BLaER1 treated with 17β-estradiol and CSF1 and Interleukin-3, amounts not matched to agents 10 nM and 100 nM (cell line): ENCODE measurements around the gene ZNF429.
"Not testable (repeated sequence)": the region's sequence is repeated elsewhere in the genome, so short reads cannot be mapped to it uniquely, and the experiment has no call there.

Experiments
- H3K27ac ChIP-seq, 11 experiments: shearing (Covaris generic); formaldehyde crosslinking; 2 replicates each; pipeline ENCODE4 v1.8.1; 2022
- H3K27me3 ChIP-seq, 11 experiments: shearing (Covaris generic); formaldehyde crosslinking; 2 replicates each; pipeline ENCODE4 v1.8.1; 2022
- H3K36me3 ChIP-seq, 11 experiments: shearing (Covaris generic); formaldehyde crosslinking; 2 replicates each; pipeline ENCODE4 v1.8.1; 2022
- H3K4me1 ChIP-seq, 10 experiments: shearing (Covaris generic); formaldehyde crosslinking; 2 replicates each; pipeline ENCODE4 v1.8.1; 2022
- H3K4me2 ChIP-seq, 11 experiments: shearing (Covaris generic); formaldehyde crosslinking; 2 replicates each; pipeline ENCODE4 v1.8.1; 2022
- H3K4me3 ChIP-seq, 10 experiments: shearing (Covaris generic); formaldehyde crosslinking; 2 replicates each; pipeline ENCODE4 v1.8.1; 2022
- H3K9ac ChIP-seq, 11 experiments: shearing (Covaris generic); formaldehyde crosslinking; 2 replicates each; pipeline ENCODE4 v1.8.1; 2022
- H3K9me3 ChIP-seq, 11 experiments: shearing (Covaris generic); formaldehyde crosslinking; replicated peaks in 1 of 11; 2 replicates each; pipeline ENCODE4 v1.8.1; 2022
- H4K20me1 ChIP-seq, 11 experiments: shearing (Covaris generic); formaldehyde crosslinking; 2 replicates each; pipeline ENCODE4 v1.8.1; 2022
- Cebpa-rat ChIP-seq, 11 experiments: shearing (Covaris generic); IDR thresholded peaks; 2 replicates each; pipeline ENCODE4 v1.8.1; 2022

The ZNF429 gene

DNA sequence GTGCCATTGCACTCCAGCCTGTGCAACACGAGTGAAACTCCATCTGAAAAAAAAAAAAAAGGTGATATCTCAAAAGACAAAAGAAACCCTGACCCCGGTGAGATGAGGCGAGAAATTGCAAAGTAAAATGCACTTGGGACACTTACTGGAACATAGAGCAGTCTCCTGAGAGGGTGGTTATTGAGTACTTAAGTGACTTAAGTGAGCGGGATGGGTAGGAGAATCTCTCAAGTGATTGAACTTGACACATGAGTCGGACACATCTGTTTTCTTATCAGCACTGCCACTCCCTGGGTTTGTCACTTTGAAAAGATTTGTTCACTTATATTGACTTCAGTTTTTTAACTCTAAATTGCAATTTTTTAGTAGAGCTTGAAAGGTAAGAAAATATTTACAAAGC, 2.8 kb downstream of the ZNF429 start:
- Histone ChIP-seq H4K20me1 (no peaks in the 10 kb centered on the region), H3K4me2 (no peak overlapping the region), H3K9me3 (peaks cover 56 to 67% (median 65%) of the 10 kb centered on the region in 11 experiments), H3K36me3 (peaks cover 40 to 59% (median 52%) of the 10 kb centered on the region in 11 experiments), H3K27me3 (no peaks in the 10 kb centered on the region), H3K27ac (peak overlapping the region in 2 of 11 experiments; percentile 98 to 100; a peak in 2 of 22 replicates), H3K9ac (no peak overlapping the region), H3K4me3 (peak overlapping the region in 1 of 10 experiments; percentile 21; a peak in 3 of 20 replicates), H3K4me1 (peaks cover 9 to 24% (median 18%) of the 10 kb centered on the region in 10 experiments; a peak in 18 of 20 replicates)
- TF ChIP-seq Cebpa-rat (IDR thresholded peaks at IDR 0.05), result no peak

DNA sequence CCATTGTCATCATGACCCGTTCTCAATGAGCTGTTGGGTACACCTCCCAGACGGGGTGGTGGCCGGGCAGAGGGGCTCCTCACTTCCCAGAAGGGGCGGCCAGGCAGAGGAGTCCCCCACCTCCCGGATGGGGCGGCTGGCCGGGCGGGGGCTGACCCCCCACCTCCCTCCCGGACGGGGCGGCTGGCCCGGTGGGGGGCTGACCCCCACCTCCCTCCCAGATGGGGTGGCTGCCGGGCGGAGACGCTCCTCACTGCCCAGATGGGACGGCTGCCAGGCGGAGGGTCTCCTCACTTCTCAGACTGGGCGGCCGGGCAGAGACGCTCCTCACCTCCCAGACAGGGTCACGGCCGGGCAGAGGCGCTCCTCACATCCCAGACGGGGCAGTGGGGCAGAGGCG, 5.7 kb downstream of the ZNF429 start:
- H3K27me3 ChIP-seq, H3K27ac ChIP-seq: not testable (repeated sequence)
- peaks cover 84 to 96% (median 92%) of the 10 kb centered on the region in 11 experiments for H3K9me3 ChIP-seq

GRCh38 chr19:21512609-21513008, 7.2 kb downstream of the ZNF429 start:
- not testable (repeated sequence) for H3K4me3 ChIP-seq, H3K4me1 ChIP-seq, H3K27ac ChIP-seq, H3K4me2 ChIP-seq, H3K9ac ChIP-seq, H3K27me3 ChIP-seq, H4K20me1 ChIP-seq
- Histone ChIP-seq H3K36me3 (peaks cover 52 to 94% (median 81%) of the 10 kb centered on the region in 11 experiments), H3K9me3 (peaks cover 91 to 100% (median 97%) of the 10 kb centered on the region in 11 experiments)

More for the DNA sequence above, 5.7 kb downstream of the ZNF429 start:
- H3K4me2 ChIP-seq, H4K20me1 ChIP-seq, H3K4me3 ChIP-seq, H3K9ac ChIP-seq: not testable (repeated sequence)
- Histone ChIP-seq H3K36me3 (peaks cover 44 to 87% (median 73%) of the 10 kb centered on the region in 11 experiments), H3K4me1 (peaks cover 4 to 15% (median 9%) of the 10 kb centered on the region in 10 experiments; a peak in 16 of 20 replicates)

DNA sequence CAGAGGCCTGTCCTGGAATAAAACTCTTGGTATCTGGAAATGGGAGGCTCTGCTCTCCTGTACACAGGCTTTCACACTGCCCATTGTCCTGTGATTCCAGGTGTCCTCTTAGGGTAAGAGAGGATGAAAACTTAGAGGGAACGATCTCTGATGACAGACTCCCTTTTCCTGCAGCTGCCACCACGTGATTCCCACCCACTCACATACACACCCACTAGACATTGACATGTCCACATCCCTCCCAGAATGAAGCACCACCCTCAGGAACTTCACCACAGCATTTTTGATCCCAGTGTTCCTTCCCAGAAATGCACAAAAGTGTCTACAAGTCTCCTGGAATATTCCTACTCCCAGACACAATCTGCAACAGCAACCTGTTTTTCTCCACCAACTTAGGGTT, 8.2 kb downstream of the ZNF429 start:
- Histone ChIP-seq H3K36me3 (peaks cover 52 to 94% (median 81%) of the 10 kb centered on the region in 11 experiments), H3K27me3 (no peaks in the 10 kb centered on the region), H3K4me1 (no peaks in the 10 kb centered on the region), H3K4me3 (no peak overlapping the region), H3K9ac (no peak overlapping the region), H3K27ac (no peak overlapping the region), H3K9me3 (peaks cover 91 to 100% (median 97%) of the 10 kb centered on the region in 11 experiments), H3K4me2 (no peak overlapping the region), H4K20me1 (no peaks in the 10 kb centered on the region)
- no peak for TF ChIP-seq Cebpa-rat (IDR thresholded peaks at IDR 0.05)

DNA sequence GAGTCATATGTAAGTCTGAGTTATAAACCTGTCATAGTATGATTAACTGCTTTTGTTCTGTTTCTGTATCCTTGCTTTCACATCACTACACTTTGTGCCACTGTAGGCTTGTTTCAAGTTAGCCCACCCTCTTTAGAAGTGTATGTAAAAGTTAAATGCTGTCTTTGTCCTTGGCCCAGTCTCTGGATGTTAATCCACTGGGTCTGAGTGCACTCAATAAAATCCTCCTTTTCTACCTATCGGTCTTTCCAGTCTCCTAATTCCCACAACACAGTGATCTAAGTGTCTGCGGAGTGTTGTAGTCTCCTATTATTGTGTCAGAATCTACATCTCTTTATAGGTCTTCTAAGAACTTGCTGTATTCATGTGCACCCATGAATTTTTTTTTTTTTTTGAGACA, 14.1 kb downstream of the ZNF429 start:
- no peak for TF ChIP-seq Cebpa-rat (IDR thresholded peaks at IDR 0.05)
- peak overlapping the region; percentile 10 to 49 (median 36); a peak in 19 of 20 replicates for H3K4me3 ChIP-seq
- H3K9me3 ChIP-seq, result peaks cover 98 to 100% (median 100%) of the 10 kb centered on the region in 11 experiments
- H3K4me1 ChIP-seq, result no peaks in the 10 kb centered on the region
- H3K4me2 ChIP-seq, result no peak overlapping the region
- H3K27me3 ChIP-seq, result no peaks in the 10 kb centered on the region
- no peaks in the 10 kb centered on the region for H4K20me1 ChIP-seq
- H3K36me3 ChIP-seq, result peaks cover 79 to 100% (median 92%) of the 10 kb centered on the region in 11 experiments
- no peak overlapping the region for H3K27ac ChIP-seq
- no peak overlapping the region for H3K9ac ChIP-seq

DNA sequence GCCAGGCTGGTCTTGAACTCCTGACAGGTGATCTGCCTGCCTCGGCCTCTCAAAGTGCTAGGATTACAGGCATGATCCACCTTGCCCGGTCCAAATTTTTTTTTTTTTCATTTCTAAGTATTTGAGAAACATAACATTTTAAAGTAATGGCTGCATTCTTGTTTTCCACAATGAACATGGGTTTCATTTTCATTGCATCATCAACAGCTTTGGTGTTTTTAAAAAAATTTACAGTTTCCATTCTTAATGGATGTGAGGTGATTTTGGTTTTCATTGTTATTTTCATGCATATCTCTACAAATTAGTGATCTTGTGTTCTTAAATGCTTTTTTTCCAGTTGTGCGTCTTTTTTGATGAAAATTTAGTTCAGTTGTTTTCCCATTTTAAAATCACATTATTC, 27.5 kb downstream of the ZNF429 start:
- Histone ChIP-seq H3K36me3 (peaks cover 92 to 100% (median 96%) of the 10 kb centered on the region in 11 experiments), H3K9me3 (peaks cover 96 to 100% (median 99%) of the 10 kb centered on the region in 11 experiments), H3K4me3 (no peak overlapping the region), H4K20me1 (no peaks in the 10 kb centered on the region), H3K4me2 (no peak overlapping the region), H3K9ac (no peak overlapping the region), H3K27me3 (no peaks in the 10 kb centered on the region), H3K4me1 (no peaks in the 10 kb centered on the region), H3K27ac (no peak overlapping the region)
- no peak for TF ChIP-seq Cebpa-rat (IDR thresholded peaks at IDR 0.05)

DNA sequence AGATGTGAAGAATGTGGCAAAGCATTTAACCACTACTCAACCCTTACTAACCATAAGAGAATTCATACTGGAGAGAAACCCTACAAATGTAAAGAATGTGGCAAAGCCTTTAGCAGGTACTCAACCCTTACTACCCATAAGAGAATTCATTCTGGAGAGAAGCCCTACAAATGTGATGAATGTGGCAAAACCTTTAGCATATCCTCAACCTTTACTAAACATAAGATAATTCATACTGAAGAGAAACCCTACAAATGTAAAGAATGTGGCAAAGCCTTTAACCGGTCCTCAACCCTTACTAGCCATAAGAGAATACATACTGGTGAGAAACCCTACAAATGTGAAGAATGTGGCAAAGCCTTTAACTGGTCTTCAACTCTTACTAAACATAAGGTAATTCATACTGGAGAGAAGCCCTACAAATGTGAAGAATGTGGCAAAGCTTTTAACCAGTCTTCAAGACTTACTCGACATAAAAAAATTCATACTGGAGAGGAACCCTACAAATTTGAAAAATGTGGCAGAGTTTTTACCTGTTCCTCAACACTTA, 31.4 kb downstream of the ZNF429 start:
- Histone ChIP-seq H3K9me3 (peaks cover 87 to 99% (median 95%) of the 10 kb centered on the region in 11 experiments), H3K36me3 (peaks cover 76 to 97% (median 83%) of the 10 kb centered on the region in 11 experiments), H3K4me3 (peak overlapping the region; percentile 11 to 40 (median 28); a peak in 15 of 20 replicates)
- H3K4me1 ChIP-seq, H3K4me2 ChIP-seq, H4K20me1 ChIP-seq, H3K9ac ChIP-seq, H3K27me3 ChIP-seq, H3K27ac ChIP-seq: not testable (repeated sequence)

DNA sequence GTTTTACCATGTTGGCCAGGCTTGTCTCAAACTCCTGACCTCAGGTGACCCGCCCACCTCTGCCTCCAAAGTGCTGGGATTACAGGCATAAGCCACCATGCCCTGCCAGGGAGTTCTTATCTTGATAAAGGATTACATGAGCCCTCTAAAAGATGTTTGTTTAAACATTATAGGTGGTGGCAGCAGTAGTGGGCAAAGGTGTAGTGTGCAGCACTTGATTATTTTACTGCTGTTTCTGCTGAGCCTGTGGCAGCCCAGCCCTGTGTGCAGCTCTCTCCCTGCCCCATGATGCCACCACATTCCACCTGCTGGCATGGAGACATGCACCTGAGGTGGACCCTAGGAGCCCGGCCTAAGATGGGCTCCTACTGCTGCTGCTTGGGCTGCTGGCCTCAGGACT, 54.0 kb downstream of the ZNF429 start:
- Histone ChIP-seq H3K9ac (no peak overlapping the region), H3K4me1 (no peaks in the 10 kb centered on the region), H3K9me3 (peaks cover 99 to 100% (median 100%) of the 10 kb centered on the region in 11 experiments), H3K27me3 (no peaks in the 10 kb centered on the region), H3K36me3 (peaks cover 96 to 100% (median 100%) of the 10 kb centered on the region in 11 experiments), H3K4me3 (peak overlapping the region in 7 of 10 experiments; percentile 19 to 38 (median 26); a peak in 6 of 20 replicates), H4K20me1 (no peaks in the 10 kb centered on the region), H3K4me2 (no peak overlapping the region), H3K27ac (no peak overlapping the region)
- no peak for TF ChIP-seq Cebpa-rat (IDR thresholded peaks at IDR 0.05)

- Histone ChIP-seq H4K20me1 (no peaks in the 10 kb centered on the region), H3K4me3 (no peak overlapping the region), H3K27me3 (no peaks in the 10 kb centered on the region), H3K9me3 (peaks cover 75 to 86% (median 79%) of the 10 kb centered on the region in 11 experiments), H3K9ac (no peak overlapping the region), H3K27ac (no peak overlapping the region), H3K36me3 (peaks cover 49 to 82% (median 71%) of the 10 kb centered on the region in 11 experiments), H3K4me2 (no peak overlapping the region), H3K4me1 (peaks cover 4 to 19% (median 13%) of the 10 kb centered on the region in 10 experiments; a peak in 13 of 20 replicates)
- TF ChIP-seq Cebpa-rat (IDR thresholded peaks at IDR 0.05), result no peak
Measured at GRCh38 chr19:21564406-21564805, 59.0 kb downstream of the ZNF429 start.

GRCh38 chr19:21566073-21566472, 60.7 kb downstream of the ZNF429 start:
- H3K36me3 ChIP-seq, result peaks cover 35 to 66% (median 54%) of the 10 kb centered on the region in 11 experiments
- no peaks in the 10 kb centered on the region for H4K20me1 ChIP-seq
- no peak overlapping the region for H3K9ac ChIP-seq
- peak overlapping the region in 4 of 11 experiments; percentile 7 to 39 (median 14); a peak in 4 of 22 replicates for H3K4me2 ChIP-seq
- peaks cover 69 to 85% (median 79%) of the 10 kb centered on the region in 11 experiments for H3K9me3 ChIP-seq
- peak overlapping the region in 1 of 10 experiments; percentile 26; a peak in 1 of 20 replicates for H3K4me3 ChIP-seq
- TF ChIP-seq Cebpa-rat (IDR thresholded peaks at IDR 0.05), result no peak
- no peaks in the 10 kb centered on the region for H3K27me3 ChIP-seq
- no peak overlapping the region for H3K27ac ChIP-seq
- H3K4me1 ChIP-seq, result peaks cover 4 to 19% (median 13%) of the 10 kb centered on the region in 10 experiments; a peak in 13 of 20 replicates

DNA sequence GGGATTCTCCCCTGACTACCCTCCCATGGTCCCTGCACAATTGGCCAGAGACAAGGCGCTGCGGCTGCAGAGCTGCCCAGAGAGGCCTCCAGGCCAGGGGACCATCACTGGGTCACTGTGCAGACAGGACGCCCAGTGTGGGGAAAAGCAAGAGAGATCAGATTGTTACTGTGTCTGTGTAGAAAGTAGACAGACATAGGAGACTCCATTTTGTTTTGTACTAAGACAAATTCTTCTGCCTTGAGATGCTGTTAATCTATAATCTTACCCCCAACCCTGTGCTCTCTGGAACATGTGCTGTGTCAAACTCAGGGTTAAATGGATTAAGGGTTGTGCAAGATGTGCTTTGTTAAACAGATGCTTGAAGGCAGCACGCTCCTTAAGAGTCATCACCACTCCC, 62.4 kb downstream of the ZNF429 start:
- H4K20me1 ChIP-seq, H3K27ac ChIP-seq, H3K27me3 ChIP-seq: not testable (repeated sequence)
- Histone ChIP-seq H3K36me3 (peaks cover 18 to 48% (median 37%) of the 10 kb centered on the region in 11 experiments), H3K9ac (peak overlapping the region in 1 of 11 experiments; percentile 93; a peak in 1 of 22 replicates), H3K4me3 (peak overlapping the region; percentile 73 to 87 (median 81); a peak in 17 of 20 replicates), H3K9me3 (peaks cover 67 to 85% (median 74%) of the 10 kb centered on the region in 11 experiments), H3K4me2 (peak overlapping the region; percentile 60 to 71 (median 68); a peak in 21 of 22 replicates), H3K4me1 (peaks cover 4 to 19% (median 13%) of the 10 kb centered on the region in 10 experiments; a peak in 13 of 20 replicates)
